WERI-Rb-1 (cell line): Measurements from ENCODE around the gene ZNF668.
A peak's percentile ranks its signal among the peaks of the same experiment; 100 is the strongest.

ENCODE experiments used
- DNase-seq: peaks from one replicate; pipeline ENCODE4 v3.0.0-alpha.2; 2020
- H3K27ac ChIP-seq: fragments of 250-450 bp; sonication (Bioruptor Pico); 2 replicates; pipeline ENCODE4 v1.5.1; 2020; ENCODE audit warnings: mild to moderate bottlenecking, moderate library complexity
- H3K27me3 ChIP-seq: fragments of 250-450 bp; sonication (Bioruptor Pico); 2 replicates; pipeline ENCODE4 v1.5.1; 2021; ENCODE audit warnings: mild to moderate bottlenecking, low read depth, moderate library complexity; ENCODE audit not compliant: insufficient read depth, severe bottlenecking
- H3K36me3 ChIP-seq: fragments of 250-450 bp; sonication (Bioruptor Pico); 2 replicates; pipeline ENCODE4 v1.5.1; 2020; ENCODE audit warnings: mild to moderate bottlenecking, moderate library complexity
- H3K4me3 ChIP-seq: 2 replicates; pipeline ENCODE4 v1.5.1; 2011; ENCODE audit warnings: low read depth, mild to moderate bottlenecking, control low read depth, low read length
- H3K9me3 ChIP-seq: fragments of 250-450 bp; sonication (Bioruptor Pico); 2 replicates; pipeline ENCODE4 v1.5.1; 2021; ENCODE audit warnings: mild to moderate bottlenecking, moderate library complexity; ENCODE audit not compliant: severe bottlenecking
- TF ChIP-seq, protein P1 (sequence below): IDR thresholded peaks from 2 replicates; pipeline ENCODE4 v1.5.1; 2011; ENCODE audit warnings: low read depth, mild to moderate bottlenecking, control low read depth, inconsistent platforms, low read length

ZNF668 gene

DNA sequence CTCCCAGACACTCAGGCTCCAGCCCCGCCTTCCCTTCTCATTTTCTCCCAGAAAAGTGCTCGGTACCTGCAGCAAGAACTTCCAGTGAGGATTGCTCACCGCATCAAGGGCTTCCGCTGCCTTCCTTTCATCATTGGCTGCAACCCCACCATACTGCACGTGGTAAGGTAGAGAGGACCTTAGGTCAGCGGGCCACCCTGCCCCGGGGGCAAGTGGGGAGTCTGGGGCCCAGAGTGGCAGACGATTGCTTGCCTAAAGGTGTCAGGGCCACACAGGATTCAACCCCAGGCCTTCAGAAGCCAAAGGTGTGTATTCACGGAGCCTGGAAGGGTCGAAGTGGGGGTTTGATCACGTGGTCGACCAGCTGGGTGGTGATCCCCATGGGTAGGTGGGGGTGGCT is 35.6 kb upstream of the ZNF668 start:
- Histone ChIP-seq H3K9me3 (no peaks in the 10 kb centered on the region), H3K36me3 (peaks cover 44% of the 10 kb centered on the region), H3K4me3 (no peak overlapping the region)

DNA sequence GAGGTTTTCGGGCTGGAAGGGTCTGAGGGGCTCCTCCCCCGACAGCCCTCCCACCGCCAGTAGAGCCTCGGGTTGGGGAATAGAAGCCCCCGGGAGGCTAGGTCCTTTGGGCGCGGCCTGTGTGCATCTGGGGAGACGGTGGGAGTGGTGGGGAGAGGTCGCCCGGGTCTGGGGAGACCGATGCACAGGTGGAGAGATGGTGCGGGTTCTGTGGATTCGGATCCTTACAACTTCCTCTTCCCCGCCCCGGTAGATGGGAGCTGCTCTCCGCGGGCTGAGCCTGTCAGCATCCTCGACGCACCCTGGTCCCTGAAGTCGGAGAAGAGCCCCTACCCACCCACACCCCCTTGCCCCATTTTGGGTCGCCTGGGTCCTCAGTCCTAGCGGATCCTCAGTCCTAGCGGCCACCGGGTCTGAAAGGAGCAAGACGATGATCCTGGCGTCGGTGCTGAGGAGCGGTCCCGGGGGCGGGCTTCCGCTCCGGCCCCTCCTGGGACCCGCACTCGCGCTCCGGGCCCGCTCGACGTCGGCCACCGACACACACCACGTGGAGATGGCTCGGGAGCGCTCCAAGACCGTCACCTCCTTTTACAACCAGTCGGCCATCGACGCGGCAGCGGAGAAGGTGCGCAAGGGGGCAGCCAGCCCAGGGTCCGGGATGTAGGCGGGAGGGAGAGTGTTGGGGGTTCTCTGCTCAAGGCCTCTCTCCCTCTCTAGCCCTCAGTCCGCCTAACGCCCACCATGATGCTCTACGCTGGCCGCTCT is 34.9 kb upstream of the ZNF668 start:
- Histone ChIP-seq H3K9me3 (no peaks in the 10 kb centered on the region), H3K27ac (peak overlapping the region; percentile 86), H3K4me3 (peak overlapping the region; percentile 68), H3K36me3 (peaks cover 44% of the 10 kb centered on the region), H3K27me3 (no peaks in the 10 kb centered on the region)
- TF ChIP-seq, protein P1, sequence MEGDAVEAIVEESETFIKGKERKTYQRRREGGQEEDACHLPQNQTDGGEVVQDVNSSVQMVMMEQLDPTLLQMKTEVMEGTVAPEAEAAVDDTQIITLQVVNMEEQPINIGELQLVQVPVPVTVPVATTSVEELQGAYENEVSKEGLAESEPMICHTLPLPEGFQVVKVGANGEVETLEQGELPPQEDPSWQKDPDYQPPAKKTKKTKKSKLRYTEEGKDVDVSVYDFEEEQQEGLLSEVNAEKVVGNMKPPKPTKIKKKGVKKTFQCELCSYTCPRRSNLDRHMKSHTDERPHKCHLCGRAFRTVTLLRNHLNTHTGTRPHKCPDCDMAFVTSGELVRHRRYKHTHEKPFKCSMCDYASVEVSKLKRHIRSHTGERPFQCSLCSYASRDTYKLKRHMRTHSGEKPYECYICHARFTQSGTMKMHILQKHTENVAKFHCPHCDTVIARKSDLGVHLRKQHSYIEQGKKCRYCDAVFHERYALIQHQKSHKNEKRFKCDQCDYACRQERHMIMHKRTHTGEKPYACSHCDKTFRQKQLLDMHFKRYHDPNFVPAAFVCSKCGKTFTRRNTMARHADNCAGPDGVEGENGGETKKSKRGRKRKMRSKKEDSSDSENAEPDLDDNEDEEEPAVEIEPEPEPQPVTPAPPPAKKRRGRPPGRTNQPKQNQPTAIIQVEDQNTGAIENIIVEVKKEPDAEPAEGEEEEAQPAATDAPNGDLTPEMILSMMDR, result no peak
- no peak for DNase-seq

More for the DNA sequence above, 35.6 kb upstream of the ZNF668 start:
- no peak for DNase-seq
- Histone ChIP-seq H3K27me3 (no peaks in the 10 kb centered on the region), H3K27ac (no peak overlapping the region)
- TF ChIP-seq, protein P1, result no peak

DNA sequence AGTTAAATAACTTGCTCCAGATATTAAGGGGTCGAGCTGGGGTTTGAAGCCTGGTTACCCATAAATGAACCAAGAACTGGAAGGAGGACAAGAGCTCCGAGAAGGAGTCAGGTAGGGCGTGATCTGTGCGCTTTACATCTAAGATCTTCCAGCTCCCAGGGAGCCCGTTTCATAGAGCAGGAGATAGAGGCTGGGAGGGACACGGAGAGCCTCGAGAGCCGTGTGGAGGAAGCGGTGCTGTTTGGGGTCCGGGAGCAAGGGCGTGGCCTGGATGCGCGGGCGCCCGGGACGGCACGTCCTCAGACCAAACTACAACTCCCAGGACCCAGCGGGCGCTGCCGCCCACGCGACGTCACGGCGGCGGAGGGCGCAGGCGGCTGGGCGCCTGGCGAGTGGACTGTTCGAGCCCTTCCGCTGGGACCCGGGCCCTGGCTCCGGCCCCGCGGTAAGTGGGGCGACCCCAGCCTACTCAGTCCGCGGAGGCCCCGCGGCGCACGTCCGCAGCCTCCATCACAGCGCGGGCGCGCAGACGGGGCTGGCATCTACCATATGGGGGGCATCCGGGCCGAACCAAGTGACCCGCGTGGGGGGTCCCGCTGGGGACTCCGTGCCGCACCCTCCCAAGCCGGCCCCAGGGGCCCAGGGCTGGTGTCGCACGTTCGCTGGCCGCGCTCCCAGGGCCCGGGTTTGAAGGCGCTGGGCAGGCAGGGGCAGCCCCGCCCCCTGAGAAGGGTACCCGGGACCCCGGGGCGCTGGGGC is 34.2 kb upstream of the ZNF668 start, which contains the start of gene BCKDK:
Gene BCKDK (plus strand): TSS at position 352 of the 759 bp plus-strand sequence. CDS start 838 bp downstream, outside the sequence.
- TF ChIP-seq, protein P1, result no peak

DNA sequence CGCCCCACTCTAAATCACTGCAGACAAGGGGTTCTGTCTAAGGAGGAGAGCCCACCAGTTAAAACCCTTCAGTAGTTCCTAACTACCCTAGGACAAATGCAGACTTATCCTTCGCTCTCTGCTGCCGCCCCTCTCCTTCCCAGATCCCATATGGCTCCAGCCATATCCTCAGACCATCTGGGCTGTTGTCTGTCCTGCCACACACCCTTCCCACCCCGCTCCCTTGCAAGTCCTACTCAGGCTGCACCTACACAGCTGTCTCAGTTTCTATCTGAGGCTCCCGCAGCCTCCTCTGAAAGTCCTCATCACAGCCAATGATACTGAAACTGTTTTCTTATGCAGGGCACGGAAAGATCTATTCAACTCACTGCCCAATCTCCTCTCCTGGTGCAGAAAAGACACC is 33.4 kb upstream of the ZNF668 start:
- H3K4me3 ChIP-seq, result peak overlapping the region; percentile 68
- H3K27me3 ChIP-seq, result no peaks in the 10 kb centered on the region
- H3K36me3 ChIP-seq, result peaks cover 34% of the 10 kb centered on the region
- H3K9me3 ChIP-seq, result no peaks in the 10 kb centered on the region
- H3K27ac ChIP-seq, result peak overlapping the region; percentile 86
- TF ChIP-seq, protein P1, result 0 out of 2 replicates have a peak, but pooled peaks have one; percentile 7
- DNase-seq, result peak; percentile 89

More for the DNA sequence above, 34.2 kb upstream of the ZNF668 start, which contains the start of gene BCKDK:
- DNase-seq, result peak; percentile 82
- Histone ChIP-seq H3K27ac (peak within 1 kb of the TSS; percentile 86), H3K9me3 (no peaks in the 10 kb centered on the region), H3K36me3 (peaks cover 41% of the 10 kb centered on the region), H3K4me3 (peak within 1 kb of the TSS; percentile 68), H3K27me3 (no peaks in the 10 kb centered on the region)

DNA sequence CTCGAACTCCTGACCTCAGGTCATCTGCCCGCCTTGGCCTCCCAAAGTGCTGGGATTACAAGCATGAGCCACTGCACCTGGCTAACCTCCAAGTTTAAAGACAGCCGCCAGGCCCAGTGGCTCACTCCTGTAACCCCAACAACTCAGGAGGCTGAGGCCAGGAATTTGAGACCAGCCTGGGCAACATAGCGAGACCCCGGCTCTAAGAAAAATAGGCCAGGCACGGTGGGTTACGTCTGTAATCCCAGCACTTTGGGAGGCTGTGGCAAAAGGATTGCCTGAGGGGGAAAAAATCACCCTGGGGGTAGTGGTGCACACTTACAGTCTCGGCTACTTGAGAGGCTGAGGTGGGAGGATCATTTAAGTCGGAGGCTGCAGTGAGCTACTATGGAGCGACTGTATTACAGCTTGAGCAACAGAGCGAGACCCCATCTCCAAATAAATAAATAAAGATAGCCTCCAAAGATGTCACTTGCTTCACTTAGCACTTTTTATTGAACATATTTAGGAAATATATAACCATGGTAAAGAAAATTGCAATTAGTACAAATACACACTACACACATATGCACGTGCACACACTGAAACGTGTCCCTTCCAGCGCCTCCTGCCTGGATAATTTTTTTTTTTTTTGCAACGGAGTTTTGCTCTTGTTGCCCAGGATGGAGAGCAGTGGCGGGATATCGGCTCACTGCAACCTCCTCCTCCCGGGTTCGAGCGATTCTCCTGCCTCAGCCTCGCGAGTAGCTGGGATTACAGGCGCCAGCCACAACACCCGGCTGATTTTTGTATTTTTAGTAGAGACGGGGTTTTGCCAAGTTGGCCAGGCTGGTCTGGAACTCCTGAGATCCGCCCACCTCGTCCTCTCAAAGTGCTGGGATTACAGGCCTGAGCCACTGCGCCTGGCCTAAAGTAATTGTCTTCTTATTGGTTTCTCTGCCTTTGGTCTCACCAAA is 32.7 kb upstream of the ZNF668 start:
- H3K27ac ChIP-seq, result peak overlapping the region; percentile 86
- DNase-seq, result peak; percentile 67
- TF ChIP-seq, protein P1, result no peak
- peaks cover 27% of the 10 kb centered on the region for H3K36me3 ChIP-seq
- H3K9me3 ChIP-seq, result no peaks in the 10 kb centered on the region
- H3K27me3 ChIP-seq, result no peaks in the 10 kb centered on the region
- H3K4me3 ChIP-seq, result peak overlapping the region; percentile 68
